Measurements from ENCODE around the gene CHD5. TPM values are rescaled to one million over a fixed set of nuclear protein-coding genes. Genes with fewer than 3 reads are reported as not detected.
A peak's percentile ranks its signal among the peaks of the same experiment; 100 is the strongest.

CHD5 gene
- total RNA-seq, 1 donor from 2014 or later: 4.9 TPM

GRCh38 chr1:6165441-6165985 is 14.6 kb downstream of the CHD5 start:
- Mint-ChIP-seq H3K27ac (no peak overlapping the region), H3K9me3 (no peaks in the 10 kb centered on the region), H3K4me3 (no peak overlapping the region), H3K27me3 (ENCODE audit: low read depth) (peaks cover 77% of the 10 kb centered on the region), H3K4me1 (no peaks in the 10 kb centered on the region), H3K36me3 (no peaks in the 10 kb centered on the region)
- TF ChIP-seq, protein P1, sequence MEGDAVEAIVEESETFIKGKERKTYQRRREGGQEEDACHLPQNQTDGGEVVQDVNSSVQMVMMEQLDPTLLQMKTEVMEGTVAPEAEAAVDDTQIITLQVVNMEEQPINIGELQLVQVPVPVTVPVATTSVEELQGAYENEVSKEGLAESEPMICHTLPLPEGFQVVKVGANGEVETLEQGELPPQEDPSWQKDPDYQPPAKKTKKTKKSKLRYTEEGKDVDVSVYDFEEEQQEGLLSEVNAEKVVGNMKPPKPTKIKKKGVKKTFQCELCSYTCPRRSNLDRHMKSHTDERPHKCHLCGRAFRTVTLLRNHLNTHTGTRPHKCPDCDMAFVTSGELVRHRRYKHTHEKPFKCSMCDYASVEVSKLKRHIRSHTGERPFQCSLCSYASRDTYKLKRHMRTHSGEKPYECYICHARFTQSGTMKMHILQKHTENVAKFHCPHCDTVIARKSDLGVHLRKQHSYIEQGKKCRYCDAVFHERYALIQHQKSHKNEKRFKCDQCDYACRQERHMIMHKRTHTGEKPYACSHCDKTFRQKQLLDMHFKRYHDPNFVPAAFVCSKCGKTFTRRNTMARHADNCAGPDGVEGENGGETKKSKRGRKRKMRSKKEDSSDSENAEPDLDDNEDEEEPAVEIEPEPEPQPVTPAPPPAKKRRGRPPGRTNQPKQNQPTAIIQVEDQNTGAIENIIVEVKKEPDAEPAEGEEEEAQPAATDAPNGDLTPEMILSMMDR (IDR thresholded peaks at IDR 0.05; ENCODE audit: unreplicated experiment): no peak
- no peak for DNase-seq (ENCODE audit: low spot score in 2 of 2, unreplicated experiment in 2 of 2)

DNA sequence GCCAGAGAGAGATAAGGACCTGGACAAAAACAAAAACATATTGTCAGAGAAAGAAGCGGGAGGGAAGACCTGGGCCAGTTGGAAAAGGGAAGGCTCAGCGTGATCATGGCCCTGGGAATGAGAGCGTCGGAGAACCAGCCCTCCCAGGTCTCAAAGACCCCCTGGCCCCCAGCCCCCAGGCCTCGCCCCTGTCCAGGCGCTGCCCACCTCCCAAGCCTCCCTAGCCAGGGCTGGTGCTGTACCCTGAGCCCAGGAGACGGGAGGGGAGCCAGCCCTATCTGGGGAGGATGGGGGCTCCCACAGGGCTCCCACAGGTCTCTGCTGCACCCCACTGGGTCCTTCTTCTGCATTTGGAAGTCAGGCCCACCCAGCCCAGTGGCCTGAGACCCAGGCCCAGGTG is 15.1 kb downstream of the CHD5 start:
- peaks cover 77% of the 10 kb centered on the region for H3K27me3 Mint-ChIP-seq (ENCODE audit: low read depth)

DNA sequence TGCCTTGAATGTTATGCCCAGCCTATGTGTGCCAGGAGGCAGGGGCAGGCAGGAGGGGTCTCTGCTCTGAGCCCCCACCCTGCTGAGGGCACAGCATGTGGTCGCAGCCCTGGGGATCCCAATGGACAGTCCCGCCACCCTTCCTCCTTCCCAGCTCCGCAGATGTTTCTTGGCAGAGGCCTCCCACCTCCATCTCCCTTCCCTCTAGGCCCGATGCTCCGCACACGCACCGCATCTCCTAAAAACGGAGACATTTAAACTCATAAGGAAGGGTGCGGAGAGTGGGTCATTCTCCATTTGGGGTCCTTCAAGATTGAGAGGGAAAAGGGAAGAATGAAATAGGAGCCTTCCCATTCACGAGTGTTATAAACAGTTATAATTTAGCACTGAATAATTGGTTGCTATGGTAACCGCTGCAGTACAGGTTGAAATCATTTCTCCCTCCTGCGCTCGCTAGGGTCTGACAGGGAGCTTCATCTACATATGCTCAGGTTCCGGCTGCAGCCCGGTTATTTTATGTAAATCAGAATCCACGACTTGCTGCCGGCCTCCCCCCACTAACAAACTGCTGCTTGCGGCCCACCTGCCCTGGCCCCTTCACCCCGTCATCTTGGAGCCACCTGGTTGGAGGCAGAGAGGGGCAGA is 16.0 kb downstream of the CHD5 start:
- no peak overlapping the region for H3K4me3 Mint-ChIP-seq
- peaks cover 81% of the 10 kb centered on the region for H3K27me3 Mint-ChIP-seq (ENCODE audit: low read depth)
- no peaks in the 10 kb centered on the region for H3K4me1 Mint-ChIP-seq
- H3K9me3 Mint-ChIP-seq: no peaks in the 10 kb centered on the region
- TF ChIP-seq, protein P1 (IDR thresholded peaks at IDR 0.05; ENCODE audit: unreplicated experiment): no peak
- H3K36me3 Mint-ChIP-seq: no peaks in the 10 kb centered on the region
- no peak overlapping the region for H3K27ac Mint-ChIP-seq
- no peak for DNase-seq (ENCODE audit: low spot score in 2 of 2, unreplicated experiment in 2 of 2)

More for the DNA sequence above, 15.1 kb downstream of the CHD5 start:
- no peak for DNase-seq (ENCODE audit: low spot score in 2 of 2, unreplicated experiment in 2 of 2)
- TF ChIP-seq, protein P1 (IDR thresholded peaks at IDR 0.05; ENCODE audit: unreplicated experiment): no peak
- H3K36me3 Mint-ChIP-seq: no peaks in the 10 kb centered on the region
- no peaks in the 10 kb centered on the region for H3K4me1 Mint-ChIP-seq
- H3K9me3 Mint-ChIP-seq: no peaks in the 10 kb centered on the region
- no peak overlapping the region for H3K4me3 Mint-ChIP-seq
- no peak overlapping the region for H3K27ac Mint-ChIP-seq

DNA sequence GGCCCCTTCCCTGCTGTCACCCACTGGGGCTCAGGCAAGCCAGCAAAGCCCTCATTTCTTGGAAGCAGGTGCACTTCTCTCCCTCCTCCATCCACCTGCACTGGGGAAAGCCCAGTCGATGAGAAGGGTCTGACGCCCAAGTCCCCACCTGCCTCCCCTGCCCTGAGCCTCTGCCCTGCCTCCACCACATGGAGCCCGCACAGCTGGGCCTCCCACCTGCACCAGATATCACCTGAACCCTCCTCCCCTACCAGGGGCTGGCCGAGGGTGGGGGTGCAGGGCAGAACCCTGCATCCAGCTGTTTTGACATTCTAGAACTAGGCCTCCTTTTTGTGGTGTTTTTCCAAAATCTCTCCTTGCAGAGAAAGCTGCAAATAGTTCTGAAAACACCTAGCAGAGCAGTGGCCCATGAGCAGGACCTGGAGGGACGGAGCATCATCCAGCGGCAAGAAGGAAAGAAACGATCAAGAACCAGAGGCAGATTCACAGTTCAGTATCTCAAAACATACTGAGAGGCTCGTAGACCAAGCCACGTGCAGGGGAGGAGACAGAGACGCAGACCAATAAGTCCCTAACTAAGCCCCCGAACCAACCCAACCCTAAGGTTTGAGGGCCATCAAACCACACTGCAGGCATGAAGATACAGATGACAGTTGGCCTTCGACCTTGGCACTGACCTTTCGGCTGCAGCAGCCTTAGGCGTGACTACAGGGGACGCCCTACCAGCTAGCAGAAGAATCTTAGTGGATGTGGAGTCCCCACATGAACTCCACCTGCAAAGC is 16.7 kb downstream of the CHD5 start:
- Mint-ChIP-seq H3K9me3 (no peaks in the 10 kb centered on the region), H3K4me1 (no peaks in the 10 kb centered on the region), H3K4me3 (no peak overlapping the region), H3K36me3 (no peaks in the 10 kb centered on the region), H3K27me3 (ENCODE audit: low read depth) (peaks cover 78% of the 10 kb centered on the region), H3K27ac (no peak overlapping the region)
- TF ChIP-seq, protein P1 (IDR thresholded peaks at IDR 0.05; ENCODE audit: unreplicated experiment): no peak
- DNase-seq (ENCODE audit: low spot score in 2 of 2, unreplicated experiment in 2 of 2): no peak

GRCh38 chr1:6162773-6163172 is 17.3 kb downstream of the CHD5 start:
- peaks cover 1% of the 10 kb centered on the region for H3K4me1 Mint-ChIP-seq

More at GRCh38 chr1:6162773-6163172, 17.3 kb downstream of the CHD5 start:
- no peak overlapping the region for H3K4me3 Mint-ChIP-seq
- H3K27me3 Mint-ChIP-seq (ENCODE audit: low read depth): peaks cover 78% of the 10 kb centered on the region
- H3K9me3 Mint-ChIP-seq: no peaks in the 10 kb centered on the region
- no peaks in the 10 kb centered on the region for H3K36me3 Mint-ChIP-seq
- TF ChIP-seq, protein P1 (IDR thresholded peaks at IDR 0.05; ENCODE audit: unreplicated experiment): peak; percentile 17
- no peak overlapping the region for H3K27ac Mint-ChIP-seq
- no peak for DNase-seq (ENCODE audit: low spot score in 2 of 2, unreplicated experiment in 2 of 2)

Data from mesothelial cell of epicardium (in vitro differentiated cells).